Suprapubic skin (tissue), 4 donors: ENCODE results near the gene IGFBP3.

Source experiments
- CTCF ChIP-seq, 2 donors: fragments of 200-600 bp in 1 of 2; fragments of 450-650 bp in 1 of 2; sonication (generic) in 1 of 2; IDR thresholded peaks; one replicate each; pipeline ENCODE4 v1.5.1; 2016 to 2019; ENCODE audit warnings: antibody characterized with exemption in 2 of 2, mild to moderate bottlenecking in 1 of 2, moderate library complexity in 1 of 2
- POLR2A ChIP-seq, 2 donors: fragments of 450-650 bp; IDR thresholded peaks; one replicate each; pipeline ENCODE4 v1.6.1; 2017; ENCODE audit warnings: antibody characterized with exemption in 2 of 2, mild to moderate bottlenecking in 2 of 2, moderate library complexity in 2 of 2
- POLR2AphosphoS5 ChIP-seq, 3 donors: sonication (generic); formaldehyde crosslinking; IDR thresholded peaks; one replicate each; pipeline ENCODE4 v1.6.1; 2017; ENCODE audit warnings: antibody characterized with exemption in 3 of 3

- no peak for TF ChIP-seq CTCF (IDR thresholded peaks at IDR 0.05)
- no peak for TF ChIP-seq POLR2AphosphoS5 (IDR thresholded peaks at IDR 0.05)
- no peak for TF ChIP-seq POLR2A (IDR thresholded peaks at IDR 0.05)
These were observed 9.9 kb upstream of the IGFBP3 start for GRCh38 chr7:45930967-45931366.
